Common myeloid progenitor, CD34-positive (primary cell): ENCODE results near the gene KDSR.
"Not testable (repeated sequence)": the region's sequence is repeated elsewhere in the genome, so short reads cannot be mapped to it uniquely, and the experiment has no call there.

ENCODE experiments used
- CTCF ChIA-PET: fragments of 350-600 bp; sonication (Branson Sonifier 250); formaldehyde crosslinking; loops from one replicate; lab custom pipeline; 2021; ENCODE audit warnings: antibody characterized with exemption; lab: Charles Lee
- POLR2A ChIA-PET: fragments of 350-600 bp; sonication (Branson Sonifier 250); formaldehyde crosslinking; loops from one replicate; lab custom pipeline; 2021; ENCODE audit warnings: antibody characterized with exemption; lab: Charles Lee
- DNase-seq, 3 donors: peaks; one replicate each; pipeline versions ENCODE4 v3.0.0 to v3.0.0-alpha.2; 2013
- H3K27ac ChIP-seq, 2 experiments: 1 replicate in 1 of 2; 2 replicates in 1 of 2; pipeline ENCODE4 v1.7.0; 2013; ENCODE audit warnings: inconsistent platforms in 2 of 2, low read length in 2 of 2, mild to moderate bottlenecking in 2 of 2, low read depth in 1 of 2, moderate library complexity in 1 of 2; ENCODE audit not compliant: severe bottlenecking in 2 of 2, insufficient read depth in 1 of 2, poor library complexity in 1 of 2
- H3K27me3 ChIP-seq, 5 experiments: replicated peaks in 2 of 5; 1 replicate in 3 of 5; 2 replicates in 2 of 5; pipeline versions ENCODE4 v1.6.1 to v1.7.0; 2013; ENCODE audit warnings: low read length in 4 of 5, mild to moderate bottlenecking in 2 of 5, moderate library complexity in 2 of 5, inconsistent platforms in 1 of 5; ENCODE audit not compliant: insufficient read depth in 5 of 5, control insufficient read depth in 4 of 5
- H3K36me3 ChIP-seq, 4 experiments: 1 replicate in 2 of 4; 2 replicates in 2 of 4; pipeline versions ENCODE4 v1.6.1 to v1.7.0; 2013; ENCODE audit warnings: low read length in 3 of 4, control low read depth in 1 of 4, mild to moderate bottlenecking in 1 of 4; ENCODE audit not compliant: control insufficient read depth in 4 of 4, insufficient read depth in 4 of 4
- H3K4me1 ChIP-seq, 4 experiments: 1 replicate in 3 of 4; 2 replicates in 1 of 4; pipeline versions ENCODE4 v1.6.1 to v1.7.1; 2013; ENCODE audit warnings: low read length in 3 of 4, mild to moderate bottlenecking in 3 of 4, control low read depth in 1 of 4, inconsistent platforms in 1 of 4, moderate library complexity in 1 of 4; ENCODE audit not compliant: control insufficient read depth in 4 of 4, insufficient read depth in 4 of 4; ENCODE audit errors: control extremely low read depth in 1 of 4
- H3K4me3 ChIP-seq, 7 experiments: 1 replicate in 4 of 7; 2 replicates in 3 of 7; pipeline versions ENCODE4 v1.5.1 to v1.7.0; 2013; ENCODE audit warnings: mild to moderate bottlenecking in 7 of 7, low read length in 6 of 7, moderate library complexity in 6 of 7, inconsistent platforms in 2 of 7, low read depth in 2 of 7, control low read depth in 1 of 7; ENCODE audit not compliant: insufficient read depth in 4 of 7, control insufficient read depth in 1 of 7; ENCODE audit errors: extremely low read depth in 1 of 7
- H3K9me3 ChIP-seq, 5 experiments: 1 replicate in 4 of 5; 2 replicates in 1 of 5; pipeline versions ENCODE4 v1.6.1 to v1.7.1; 2013; ENCODE audit warnings: low read length in 4 of 5, mild to moderate bottlenecking in 2 of 5, inconsistent platforms in 1 of 5, low read depth in 1 of 5, moderate library complexity in 1 of 5; ENCODE audit not compliant: control insufficient read depth in 4 of 5, insufficient read depth in 2 of 5; ENCODE audit errors: control extremely low read depth in 1 of 5
- WGBS: methylation state at CpG from one replicate; pipeline ENCODE4 v1.1.5; 2013; ENCODE audit not compliant: insufficient coverage; 5-methylcytosine and 5-hydroxymethylcytosine counted together

Gene KDSR

DNA sequence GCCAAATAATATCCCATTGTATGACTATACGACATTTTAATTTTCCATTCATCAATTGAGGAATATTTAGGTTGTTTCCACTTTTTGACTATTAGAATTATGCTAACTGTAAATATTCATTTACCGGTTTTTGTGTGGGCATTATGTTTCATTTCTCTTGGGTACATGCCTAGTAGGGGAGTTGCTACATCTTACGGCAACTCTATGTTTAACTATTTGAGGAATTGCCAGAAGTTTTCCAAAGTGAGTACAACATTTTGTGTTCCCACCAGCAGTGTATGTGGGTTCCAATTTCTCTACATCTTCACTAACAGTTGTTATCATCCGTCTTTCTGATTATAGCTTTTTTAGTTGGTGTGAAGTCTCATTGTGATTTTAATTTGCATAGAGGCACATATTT, 1.6 kb upstream of the KDSR start:
- 100% methylated on average over 1 of the region's 4 CpGs for WGBS
- Histone ChIP-seq H3K27me3 (no peaks in the 10 kb centered on the region), H3K4me3 (peak overlapping the region in 3 of 7 experiments; percentile 3 to 99 (median 92)), H3K4me1 (peaks cover 5 to 26% (median 20%) of the 10 kb centered on the region in 4 experiments), H3K36me3 (peaks cover 0 to 6% (median 0%) of the 10 kb centered on the region in 4 experiments), H3K9me3 (peaks cover 0 to 7% (median 5%) of the 10 kb centered on the region in 5 experiments), H3K27ac (no peak overlapping the region)
- ChIA-PET CTCF (interaction anchor here (1.3 to 1.8 kb wide), 2 partner anchors 8 to 43 kb away, joined by 3 to 4 read pairs; no protein-coding TSS in a partner anchor), POLR2A (no interaction called here)
- no peak for DNase-seq

DNA sequence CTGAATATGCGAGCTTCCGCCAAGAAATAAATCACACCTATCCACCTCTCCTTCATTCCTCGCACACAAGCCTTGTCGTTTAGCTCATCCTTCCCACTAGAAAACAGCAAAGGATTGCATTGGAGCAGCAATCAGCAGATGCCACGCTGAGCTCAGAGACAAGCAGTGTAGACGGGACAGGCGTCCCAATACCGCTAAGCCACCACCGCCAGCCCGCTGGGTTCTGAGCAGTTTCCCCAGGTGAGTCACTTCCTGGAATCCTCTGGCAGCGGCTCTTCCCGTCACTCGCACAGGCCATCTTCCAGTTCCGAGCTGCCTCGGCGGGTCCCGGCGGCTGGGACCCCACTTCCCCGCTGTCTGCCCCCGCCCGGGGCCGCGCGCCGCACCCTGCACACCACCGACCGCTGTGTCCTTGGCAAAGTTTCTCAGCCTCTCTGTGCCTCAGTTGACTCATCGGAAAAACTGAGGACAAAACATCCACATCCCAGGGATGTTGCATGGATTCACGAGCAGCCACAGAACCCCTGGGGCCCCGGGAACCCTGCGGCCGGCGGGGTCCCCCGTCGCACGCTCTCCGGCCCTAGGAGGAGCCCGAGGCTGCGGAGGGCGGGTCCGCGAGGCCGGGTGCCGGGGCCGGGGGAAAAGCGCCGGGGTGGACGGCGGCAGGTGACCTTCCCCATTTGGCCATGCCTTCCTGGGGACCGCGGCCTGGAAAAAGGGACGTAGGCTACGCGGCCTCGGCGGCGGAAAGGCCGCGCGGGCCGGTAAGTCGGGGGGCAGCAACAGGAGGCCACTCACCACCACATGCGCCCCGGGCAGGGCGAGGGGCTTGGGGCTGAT, 573 bp downstream of the KDSR start:
- 0% methylated on average over 51 of the region's 65 CpGs for WGBS
- Histone ChIP-seq H3K27ac (peak overlapping the region in 1 of 2 experiments; percentile 84), H3K4me3 (peak overlapping the region; percentile 74 to 99 (median 92)), H3K4me1 (peaks cover 5 to 26% (median 20%) of the 10 kb centered on the region in 4 experiments), H3K9me3 (peaks cover 0 to 7% (median 5%) of the 10 kb centered on the region in 5 experiments), H3K36me3 (peaks cover 0 to 19% (median 7%) of the 10 kb centered on the region in 4 experiments), H3K27me3 (no peaks in the 10 kb centered on the region)
- ChIA-PET CTCF (interaction anchor here (0.8 to 3.2 kb wide), 6 partner anchors 9 to 72 kb away, joined by 3 to 15 read pairs (median 6); no protein-coding TSS in a partner anchor), POLR2A (interaction anchor here (0.6 to 1.3 kb wide), 2 partner anchors 13 to 56 kb away, joined by 3 read pairs; partner anchors contain the start of gene VPS4B)
- peak; percentile 37 to 81 (median 73) for DNase-seq

DNA sequence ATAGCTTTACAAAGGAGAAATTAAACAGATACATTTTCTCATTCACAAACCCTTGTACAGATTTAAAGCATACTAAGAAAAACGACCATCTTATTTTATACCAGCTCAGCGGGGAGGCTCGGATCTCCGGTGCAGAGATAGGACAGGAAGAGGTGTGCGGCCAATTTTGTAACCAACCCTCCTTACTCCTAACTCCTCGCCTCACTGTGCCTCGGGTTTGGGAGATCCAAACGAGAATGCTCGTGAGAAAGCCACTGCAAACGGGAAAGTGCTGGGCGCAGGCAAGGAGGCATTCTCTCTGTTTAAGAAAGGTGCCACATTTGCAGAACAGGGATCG, 1.2 kb downstream of the KDSR start:
- DNase-seq = peak in 1 of 3 donors; percentile 1
- Histone ChIP-seq H3K27ac (no peak overlapping the region), H3K36me3 (peaks cover 0 to 23% (median 7%) of the 10 kb centered on the region in 4 experiments), H3K4me3 (peak overlapping the region; percentile 74 to 99 (median 92)), H3K9me3 (peaks cover 0 to 7% (median 5%) of the 10 kb centered on the region in 5 experiments), H3K27me3 (no peaks in the 10 kb centered on the region), H3K4me1 (peaks cover 5 to 26% (median 20%) of the 10 kb centered on the region in 4 experiments)
- ChIA-PET POLR2A (interaction anchor here (0.7 to 1.3 kb wide), 2 partner anchors 57 to 62 kb away, joined by 3 read pairs; partner anchors contain the start of gene VPS4B), CTCF (interaction anchor here (0.8 to 3.2 kb wide), 6 partner anchors 8 to 73 kb away, joined by 3 to 15 read pairs (median 6); no protein-coding TSS in a partner anchor)
- 3% methylated on average over 10 of the region's 12 CpGs for WGBS

DNA sequence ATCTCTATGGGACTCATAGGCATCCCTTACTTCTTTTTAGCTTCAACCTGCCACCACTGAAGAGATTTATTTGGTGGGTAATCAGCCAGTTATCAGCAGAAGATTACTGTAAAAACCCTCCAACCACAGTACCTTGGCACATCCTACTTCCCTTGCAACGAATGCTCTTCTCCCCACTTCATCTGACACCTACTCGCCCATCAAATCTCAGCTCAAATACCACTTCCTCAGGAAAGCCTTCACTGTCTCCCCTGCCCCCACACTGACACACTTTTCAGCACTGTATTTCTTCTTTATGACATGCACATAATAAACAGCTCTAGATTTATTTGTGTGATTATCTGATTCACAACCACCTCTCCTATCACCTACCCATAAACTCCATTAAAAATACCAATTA, 3.1 kb downstream of the KDSR start:
- no peak overlapping the region for H3K4me3 ChIP-seq
- peaks cover 0 to under 1% (median 0%) of the 10 kb centered on the region in 5 experiments for H3K9me3 ChIP-seq
- H3K4me1 ChIP-seq = peaks cover 5 to 26% (median 20%) of the 10 kb centered on the region in 4 experiments
- no peak overlapping the region for H3K27ac ChIP-seq
- peaks cover 6 to 33% (median 17%) of the 10 kb centered on the region in 4 experiments for H3K36me3 ChIP-seq
- ChIA-PET CTCF (interaction anchor here (0.9 to 3.2 kb wide), 4 partner anchors 41 to 75 kb away, joined by 3 to 15 read pairs (median 4); no protein-coding TSS in a partner anchor), POLR2A (no interaction called here)
- WGBS = 17% methylated on average over 2 of the region's 2 CpGs
- H3K27me3 ChIP-seq = no peaks in the 10 kb centered on the region
- DNase-seq = peak in 2 of 3 donors; percentile 21 to 31

DNA sequence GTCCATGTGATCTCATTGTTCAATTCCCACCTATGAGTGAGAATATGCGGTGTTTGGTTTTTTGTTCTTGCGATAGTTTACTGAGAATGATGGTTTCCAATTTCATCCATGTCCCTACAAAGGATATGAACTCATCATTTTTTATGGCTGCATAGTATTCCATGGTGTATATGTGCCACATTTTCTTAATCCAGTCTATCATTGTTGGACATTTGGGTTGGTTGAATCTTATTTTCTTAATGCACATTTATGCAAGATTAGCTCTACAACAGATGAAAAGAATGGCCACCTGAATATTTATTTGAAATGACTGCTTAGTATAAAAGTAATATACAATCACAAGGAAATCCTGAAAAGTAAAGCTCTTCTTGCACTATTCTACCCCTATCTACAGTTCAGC, 3.6 kb downstream of the KDSR start:
- H3K4me3 ChIP-seq, H3K27ac ChIP-seq, DNase-seq, H3K27me3 ChIP-seq, POLR2A ChIA-PET, H3K9me3 ChIP-seq: not testable (repeated sequence)
- CTCF ChIA-PET = interaction anchor here (0.9 to 3.2 kb wide), 5 partner anchors 54 to 83 kb away, joined by 3 to 15 read pairs (median 3); no protein-coding TSS in a partner anchor
- Histone ChIP-seq H3K36me3 (peaks cover 6 to 36% (median 18%) of the 10 kb centered on the region in 4 experiments), H3K4me1 (peaks cover 5 to 26% (median 20%) of the 10 kb centered on the region in 4 experiments)
- WGBS = no CpG with 5 or more reads among the region's 2 CpGs

DNA sequence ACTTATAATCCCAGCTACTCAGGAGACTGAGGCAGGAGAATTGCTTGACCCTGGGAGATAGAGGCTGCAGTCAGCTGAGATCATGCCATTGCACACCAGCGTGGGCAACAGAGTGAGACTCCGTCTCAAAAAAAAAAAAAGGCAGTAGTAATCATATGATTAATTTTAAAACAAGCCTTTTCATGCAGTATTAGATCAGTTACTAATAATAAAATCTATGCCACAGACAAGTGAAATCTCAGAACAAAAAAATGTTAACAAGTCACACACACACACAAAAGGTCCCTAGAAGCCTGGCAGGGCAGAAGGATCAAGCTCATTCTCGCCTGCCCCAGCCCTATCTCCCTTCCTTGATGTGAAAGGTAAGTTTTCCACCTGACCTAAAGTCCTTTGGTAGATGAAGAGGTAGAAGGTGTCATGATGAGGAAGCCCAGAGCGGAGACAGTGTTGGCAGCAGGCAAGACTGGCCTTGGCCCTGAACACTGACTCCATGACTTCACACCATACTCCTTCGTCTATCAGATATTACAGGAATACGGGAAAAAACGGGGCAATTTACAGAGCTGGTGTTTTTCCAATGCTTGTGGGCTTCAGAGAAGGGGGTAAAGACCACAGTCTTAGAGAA, 10.6 kb downstream of the KDSR start:
- no peaks in the 10 kb centered on the region for H3K4me1 ChIP-seq
- no peaks in the 10 kb centered on the region for H3K9me3 ChIP-seq
- H3K36me3 ChIP-seq = peaks cover 15 to 73% (median 44%) of the 10 kb centered on the region in 4 experiments
- H3K4me3 ChIP-seq = no peak overlapping the region
- H3K27ac ChIP-seq = no peak overlapping the region
- POLR2A ChIA-PET = interaction anchor here (0.5 kb wide), 1 partner anchor 9 kb away, joined by 5 read pairs; no protein-coding TSS in a partner anchor
- no peaks in the 10 kb centered on the region for H3K27me3 ChIP-seq
- CTCF ChIA-PET = interaction anchor here (0.5 to 1.0 kb wide), 2 partner anchors 12 to 341 kb away, joined by 3 read pairs; no protein-coding TSS in a partner anchor
- no peak for DNase-seq
- WGBS = 100% methylated on average over 2 of the region's 7 CpGs
